Erythroblast (primary cell): ENCODE data around the gene STK17A.
"Not testable (repeated sequence)": the region's sequence is repeated elsewhere in the genome, so short reads cannot be mapped to it uniquely, and the experiment has no call there.

Experiments
- DNase-seq, 2 experiments: peaks; one replicate each; lab custom pipeline; 2025; lab: John Stamatoyannopoulos, UW
- GATA1 ChIP-seq: IDR thresholded peaks from 2 replicates; pipeline ENCODE4 v1.6.1; 2011; ENCODE audit warnings: low read depth, mild to moderate bottlenecking, control low read depth, low read length, moderate library complexity
- POLR2A ChIP-seq: IDR thresholded peaks from 2 replicates; pipeline ENCODE4 v1.6.1; 2011; ENCODE audit warnings: mild to moderate bottlenecking, low read length

STK17A gene

DNA sequence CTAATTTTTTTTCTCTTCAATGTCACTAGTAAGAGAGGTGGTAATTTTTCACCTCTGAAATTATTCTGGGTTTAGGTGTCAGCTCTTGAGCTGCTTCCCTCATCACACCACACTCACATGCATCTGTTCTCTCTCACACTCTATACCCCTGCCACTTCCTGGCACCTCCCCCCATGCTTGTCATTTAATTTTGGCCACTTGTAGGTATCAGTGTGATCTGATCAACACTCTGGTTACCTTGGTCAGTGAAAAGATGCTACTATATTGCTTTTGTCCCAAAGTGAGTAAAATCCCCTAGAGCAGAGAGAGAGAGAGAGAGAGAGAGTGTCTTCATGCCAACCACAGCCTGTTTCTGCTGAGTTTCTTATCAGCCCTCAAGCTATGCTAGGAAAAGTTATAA, 42.5 kb downstream of the STK17A start:
- TF ChIP-seq POLR2A (no peak), GATA1 (no peak)
- no peak for DNase-seq

DNA sequence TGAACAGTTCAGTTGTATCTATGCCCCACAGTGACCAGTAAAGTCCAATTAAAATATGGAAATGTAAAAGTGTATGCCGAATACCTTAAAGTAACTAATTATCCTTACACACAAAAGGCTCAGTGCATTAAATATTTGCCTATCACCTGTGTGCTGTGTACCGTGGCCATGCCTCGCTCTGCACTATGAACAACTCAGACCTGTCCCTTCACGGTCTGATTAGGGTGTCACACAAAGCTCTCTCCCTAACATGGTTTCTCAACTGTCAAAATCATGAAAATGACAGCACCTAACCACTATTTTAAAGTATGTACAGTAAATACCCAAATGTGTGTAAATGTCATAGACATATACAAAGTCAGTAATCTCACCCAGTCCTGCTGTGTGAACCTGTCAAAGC, 43.1 kb downstream of the STK17A start:
- no peak for TF ChIP-seq GATA1
- TF ChIP-seq POLR2A = no peak
- no peak for DNase-seq

- TF ChIP-seq GATA1 (no peak), POLR2A (no peak)
- DNase-seq = no peak
Measured at GRCh38 chr7:43626695-43627094, 43.8 kb downstream of the STK17A start.

DNA sequence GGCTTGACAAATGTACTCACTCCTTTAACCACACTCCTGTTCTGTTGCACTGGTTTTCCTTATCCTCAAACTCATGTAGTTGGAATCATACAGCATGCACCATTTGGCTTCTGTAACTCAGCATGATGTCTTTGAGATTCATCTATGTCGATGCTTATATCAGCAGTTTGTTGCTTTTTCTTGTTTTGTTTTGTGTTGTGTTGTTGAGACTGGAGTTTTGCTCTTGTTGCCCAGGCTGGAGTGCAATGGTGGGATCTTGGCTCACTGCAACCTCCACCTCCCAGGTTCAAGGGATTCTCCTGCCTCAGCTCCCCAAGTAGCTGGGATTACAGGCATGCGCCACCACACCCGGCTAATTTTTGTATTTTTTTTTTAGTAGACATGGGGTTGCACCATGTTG, 44.9 kb downstream of the STK17A start:
- not testable (repeated sequence) for DNase-seq

GRCh38 chr7:43628431-43628830, 45.5 kb downstream of the STK17A start:
- TF ChIP-seq GATA1 (no peak), POLR2A (no peak)
- DNase-seq = no peak

GRCh38 chr7:43629857-43630256, 46.9 kb downstream of the STK17A start:
- no peak for TF ChIP-seq GATA1
- TF ChIP-seq POLR2A = no peak
- no peak for DNase-seq

DNA sequence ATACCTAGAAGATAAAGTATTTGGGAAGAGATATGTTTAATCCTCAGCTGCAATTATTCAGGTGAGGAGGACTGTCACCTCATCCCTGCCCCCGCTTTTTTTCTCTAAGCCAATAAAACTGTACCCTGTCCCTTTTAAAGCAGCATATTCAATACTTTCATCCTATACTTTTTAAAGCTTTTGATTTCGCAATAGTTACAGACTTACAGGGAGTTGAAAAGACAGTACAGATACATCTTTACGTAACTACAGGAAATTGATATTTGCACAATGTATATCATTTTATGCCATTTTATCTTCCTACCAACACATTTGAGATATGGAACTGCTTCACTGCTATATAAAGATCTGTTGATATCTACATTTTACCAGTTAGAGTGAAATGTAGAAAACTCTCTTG, 47.6 kb downstream of the STK17A start:
- DNase-seq = peak in 1 of 2 experiments; percentile 21
- no peak for TF ChIP-seq POLR2A
- no peak for TF ChIP-seq GATA1

- TF ChIP-seq GATA1 (no peak), POLR2A (no peak)
Measured at GRCh38 chr7:43631559-43631958, 48.7 kb downstream of the STK17A start.

GRCh38 chr7:43632746-43633145, 49.8 kb downstream of the STK17A start:
- TF ChIP-seq POLR2A (no peak), GATA1 (no peak)
- DNase-seq = no peak

More at GRCh38 chr7:43631559-43631958, 48.7 kb downstream of the STK17A start:
- DNase-seq = no peak

DNA sequence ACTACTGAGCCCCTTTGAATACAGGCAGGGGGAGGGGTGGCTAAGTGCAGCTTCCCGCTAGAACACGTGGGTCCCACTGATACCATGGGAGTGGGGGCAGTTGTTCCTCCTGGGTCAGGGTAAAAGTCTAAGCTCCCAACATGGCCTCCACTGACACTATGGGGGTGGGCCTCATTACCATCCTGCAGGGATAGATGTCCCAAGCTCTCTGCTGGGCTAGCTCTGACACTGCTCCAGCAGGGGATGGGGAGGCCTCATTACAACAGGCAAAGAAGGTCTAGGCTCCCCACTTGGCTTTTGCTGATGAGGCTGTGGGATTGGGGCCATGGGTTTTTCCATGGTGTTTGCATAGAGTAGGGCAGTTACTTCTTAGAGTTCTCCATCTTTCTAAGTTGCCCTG, 51.5 kb downstream of the STK17A start:
- no peak for DNase-seq
- no peak for TF ChIP-seq GATA1
- no peak for TF ChIP-seq POLR2A

- no peak for TF ChIP-seq POLR2A
- TF ChIP-seq GATA1 = no peak
- DNase-seq = no peak
Measured at GRCh38 chr7:43636093-43636492, 53.2 kb downstream of the STK17A start.

GRCh38 chr7:43637114-43637806, 54.4 kb downstream of the STK17A start:
- DNase-seq = no peak
- TF ChIP-seq GATA1 = no peak
- TF ChIP-seq POLR2A = no peak

- no peak for DNase-seq
- no peak for TF ChIP-seq POLR2A
- no peak for TF ChIP-seq GATA1
Measured at GRCh38 chr7:43639858-43640491, 57.1 kb downstream of the STK17A start.

DNA sequence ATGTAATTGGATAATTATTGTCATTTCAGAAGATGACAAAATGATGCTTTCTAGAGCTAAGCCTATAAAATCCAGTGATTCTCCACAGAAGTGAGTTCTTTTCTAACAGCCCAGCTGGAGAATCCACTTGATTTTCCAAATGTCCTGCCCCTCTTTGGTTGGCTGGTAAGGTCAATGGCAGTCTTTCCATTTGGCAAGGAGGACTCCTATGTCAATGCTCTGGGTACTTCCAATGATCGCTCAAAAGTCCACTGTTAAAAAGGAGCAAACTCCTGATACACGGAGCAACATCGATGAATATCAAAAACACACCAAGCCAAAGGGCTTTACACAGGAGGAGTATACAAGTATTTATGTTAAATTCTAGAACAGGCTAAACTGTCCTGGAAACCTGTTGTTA, 57.8 kb downstream of the STK17A start:
- no peak for DNase-seq
- TF ChIP-seq GATA1 (no peak), POLR2A (no peak)
